ENCODE data around the gene SH3PXD2A.

The SH3PXD2A gene

DNA sequence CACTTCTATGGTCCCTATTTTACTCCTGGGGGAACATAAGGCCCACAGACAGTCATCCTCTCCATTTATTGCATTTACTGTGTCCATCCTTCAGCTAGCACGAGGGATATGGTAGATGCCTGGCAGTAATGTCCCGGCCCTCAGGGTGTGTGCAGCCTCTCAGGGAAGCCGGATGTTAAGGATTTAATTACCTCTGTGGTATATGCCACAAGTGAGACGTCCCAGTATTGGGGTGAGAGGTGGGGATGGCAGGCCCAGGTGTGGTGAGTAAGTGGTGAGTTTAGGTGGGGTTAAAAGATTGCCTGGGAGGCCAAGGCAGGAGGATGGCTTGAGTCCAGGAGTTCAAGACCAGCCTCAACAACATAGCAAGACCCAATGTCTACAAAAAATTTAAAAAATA is 144.9 kb downstream of the SH3PXD2A start:
- no peak for DNase-seq
- TF ChIP-seq POLR2A (IDR thresholded peaks at IDR 0.05; ENCODE audit: low read length) = no peak
- no peak for TF ChIP-seq GATA1 (IDR thresholded peaks at IDR 0.05; ENCODE audit: low read depth, low read length)

GRCh38 chr10:103709341-103709920 is 145.9 kb downstream of the SH3PXD2A start:
- TF ChIP-seq POLR2A (IDR thresholded peaks at IDR 0.05; ENCODE audit: low read length) = no peak
- TF ChIP-seq GATA1 (IDR thresholded peaks at IDR 0.05; ENCODE audit: low read depth, low read length) = no peak
- DNase-seq = no peak

DNA sequence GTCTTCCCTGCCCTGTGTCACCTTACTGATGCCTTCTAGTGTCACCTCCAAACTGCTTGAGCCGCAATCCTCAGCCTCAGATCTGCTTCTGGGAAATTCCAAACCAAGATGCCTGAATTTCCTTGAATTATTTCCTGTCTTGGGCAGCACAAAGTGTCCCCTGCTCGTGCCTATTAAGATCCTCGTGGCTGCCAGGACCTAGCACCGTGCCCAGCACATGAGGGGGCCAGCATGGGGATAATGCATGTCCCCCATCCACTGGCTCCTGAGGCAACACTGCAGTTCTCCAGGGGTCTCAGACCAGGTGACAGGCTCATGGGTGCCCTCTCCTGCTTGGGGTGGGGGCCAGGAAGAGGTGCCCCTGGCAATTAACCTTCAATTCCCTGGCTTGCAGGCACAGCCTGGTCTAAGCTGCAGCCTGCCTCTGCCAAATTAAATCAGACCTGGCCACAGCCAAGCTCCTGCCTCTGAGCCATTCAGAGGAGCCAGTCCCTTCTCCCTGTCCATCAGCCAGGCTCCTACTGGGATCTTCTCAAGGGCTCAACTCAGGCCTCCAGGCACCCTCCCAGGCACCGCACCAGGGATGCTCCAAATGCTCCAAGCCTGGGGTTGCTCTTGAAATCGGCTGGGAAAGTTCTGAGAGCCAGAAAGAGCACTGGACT is 146.6 kb downstream of the SH3PXD2A start:
- TF ChIP-seq POLR2A (IDR thresholded peaks at IDR 0.05; ENCODE audit: low read length) = no peak
- TF ChIP-seq GATA1 (IDR thresholded peaks at IDR 0.05; ENCODE audit: low read depth, low read length) = no peak
- no peak for DNase-seq

DNA sequence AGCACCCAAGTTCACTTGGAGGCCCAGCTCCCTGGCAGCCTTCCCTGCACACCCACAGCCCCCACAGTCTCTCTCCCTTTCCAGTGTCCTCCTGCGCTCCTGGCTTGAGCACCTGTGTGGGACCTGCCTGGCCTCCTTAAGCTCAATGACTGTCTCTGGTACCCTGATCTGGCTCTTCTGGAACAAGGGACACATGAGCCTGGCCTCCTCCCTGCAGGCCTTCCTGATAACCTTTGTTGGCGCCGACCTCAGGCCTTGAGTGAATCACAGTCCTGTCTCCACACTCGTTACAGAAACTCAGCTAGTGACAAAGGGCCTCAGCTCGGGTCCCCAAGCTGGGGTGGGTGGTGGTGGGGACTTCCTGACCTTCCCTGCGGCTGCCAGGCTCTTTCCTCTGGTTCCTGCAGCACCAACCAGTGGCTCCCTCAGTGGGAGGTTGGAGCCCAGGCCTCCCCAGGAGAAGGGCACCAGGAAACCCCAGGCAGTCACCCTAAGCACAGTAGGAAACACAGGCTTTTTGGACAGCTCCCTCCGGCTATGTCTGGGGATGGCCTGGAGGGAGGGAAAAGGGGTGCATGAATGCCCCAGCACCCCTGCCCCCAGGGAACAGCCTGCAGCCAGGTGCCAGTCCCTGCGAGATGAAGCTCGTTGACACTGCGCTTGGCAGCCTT is 147.3 kb downstream of the SH3PXD2A start:
- DNase-seq = no peak
- TF ChIP-seq GATA1 (IDR thresholded peaks at IDR 0.05; ENCODE audit: low read depth, low read length) (no peak), POLR2A (IDR thresholded peaks at IDR 0.05; ENCODE audit: low read length) (no peak)

- DNase-seq = no peak
- TF ChIP-seq POLR2A (IDR thresholded peaks at IDR 0.05; ENCODE audit: low read length) (no peak), GATA1 (IDR thresholded peaks at IDR 0.05; ENCODE audit: low read depth, low read length) (no peak)
Measured at GRCh38 chr10:103706762-103707161, 148.6 kb downstream of the SH3PXD2A start.

DNA sequence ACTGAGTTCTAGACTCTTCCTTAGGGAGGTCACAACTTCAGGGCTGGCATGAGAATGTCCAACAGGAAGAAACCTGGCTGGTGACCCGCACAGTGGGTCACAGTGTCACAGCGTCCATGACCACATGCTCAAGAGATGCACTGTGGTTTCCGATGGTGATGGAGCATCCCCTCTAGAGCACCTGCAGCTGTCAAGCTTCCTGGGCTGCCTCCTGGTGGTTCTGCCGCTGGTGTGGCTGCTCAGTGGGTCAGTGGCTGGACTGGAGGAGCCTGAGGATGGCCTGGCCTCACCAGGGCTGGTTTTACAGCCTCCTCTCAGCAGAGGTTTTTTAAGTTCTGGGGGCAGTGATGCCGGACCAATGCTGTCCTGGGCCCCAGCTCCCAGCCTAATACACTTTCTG is 149.3 kb downstream of the SH3PXD2A start:
- TF ChIP-seq GATA1 (IDR thresholded peaks at IDR 0.05; ENCODE audit: low read depth, low read length) (no peak), POLR2A (IDR thresholded peaks at IDR 0.05; ENCODE audit: low read length) (no peak)
- DNase-seq = no peak

GRCh38 chr10:103703941-103704919 is 151.1 kb downstream of the SH3PXD2A start:
- no peak for DNase-seq
- TF ChIP-seq GATA1 (IDR thresholded peaks at IDR 0.05; ENCODE audit: low read depth, low read length) (no peak), POLR2A (IDR thresholded peaks at IDR 0.05; ENCODE audit: low read length) (no peak)

- DNase-seq = no peak
- TF ChIP-seq GATA1 (IDR thresholded peaks at IDR 0.05; ENCODE audit: low read depth, low read length) (no peak), POLR2A (IDR thresholded peaks at IDR 0.05; ENCODE audit: low read length) (no peak)
Measured at GRCh38 chr10:103701380-103702222, 153.8 kb downstream of the SH3PXD2A start.

DNA sequence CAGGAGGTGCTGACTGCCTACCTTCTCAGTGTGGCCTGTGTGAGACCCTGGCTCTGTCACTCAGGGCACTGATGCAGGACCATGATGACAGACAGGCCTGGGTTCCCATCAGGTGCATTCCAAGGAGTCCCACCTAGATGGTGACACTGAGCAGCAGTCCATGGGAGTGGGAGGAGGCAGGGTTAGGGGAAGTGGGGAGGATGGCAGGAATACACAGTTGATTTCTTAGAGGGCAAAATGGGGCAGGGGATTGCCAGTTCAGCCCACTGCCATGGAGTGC is 155.0 kb downstream of the SH3PXD2A start:
- no peak for TF ChIP-seq POLR2A (IDR thresholded peaks at IDR 0.05; ENCODE audit: low read length)
- TF ChIP-seq GATA1 (IDR thresholded peaks at IDR 0.05; ENCODE audit: low read depth, low read length) = no peak
- no peak for DNase-seq

DNA sequence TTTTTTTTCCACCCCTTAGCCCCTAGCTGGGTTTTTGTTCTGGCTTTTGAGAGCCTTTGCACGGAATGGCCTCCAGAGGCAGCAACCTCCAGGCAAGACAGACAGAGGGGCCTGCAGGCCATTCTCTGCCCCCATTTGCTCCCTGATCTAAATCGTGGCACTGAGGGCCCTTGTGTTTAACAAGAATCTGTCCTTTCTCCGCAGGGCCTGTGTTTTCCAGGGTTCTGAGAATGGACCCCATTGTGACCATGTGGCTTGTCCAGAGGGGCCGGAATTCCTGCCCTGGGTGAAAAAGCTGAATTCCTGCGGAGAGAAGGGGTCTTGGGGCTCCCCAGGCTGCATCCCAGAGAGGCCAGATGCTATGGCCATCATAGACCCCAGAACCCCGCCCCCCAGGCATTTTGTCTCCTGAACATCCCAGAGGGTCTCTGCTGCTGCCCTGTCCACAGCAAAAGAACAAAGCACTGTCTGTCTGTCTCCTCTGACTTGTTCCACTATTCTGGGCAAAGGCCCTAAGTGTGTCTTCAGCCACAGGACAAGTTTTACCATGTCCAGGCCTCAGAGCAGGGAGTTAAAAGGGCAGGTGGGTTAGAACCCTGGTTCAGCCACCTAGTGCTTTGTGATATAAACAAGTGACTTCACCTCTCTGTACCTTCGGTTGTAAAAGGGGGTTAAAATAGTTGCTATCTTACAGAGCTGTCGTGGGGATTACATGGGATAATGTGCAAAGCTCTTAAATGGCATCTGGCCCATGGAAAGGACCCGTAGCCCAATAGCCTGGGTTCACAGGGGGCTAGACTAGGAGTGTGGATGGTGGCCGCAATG is 155.6 kb downstream of the SH3PXD2A start:
- TF ChIP-seq POLR2A (IDR thresholded peaks at IDR 0.05; ENCODE audit: low read length) = no peak
- DNase-seq = no peak

- TF ChIP-seq POLR2A (IDR thresholded peaks at IDR 0.05; ENCODE audit: low read length) (no peak), GATA1 (IDR thresholded peaks at IDR 0.05; ENCODE audit: low read depth, low read length) (no peak)
- DNase-seq = no peak
Measured at GRCh38 chr10:103698266-103698665, 157.1 kb downstream of the SH3PXD2A start.

DNA sequence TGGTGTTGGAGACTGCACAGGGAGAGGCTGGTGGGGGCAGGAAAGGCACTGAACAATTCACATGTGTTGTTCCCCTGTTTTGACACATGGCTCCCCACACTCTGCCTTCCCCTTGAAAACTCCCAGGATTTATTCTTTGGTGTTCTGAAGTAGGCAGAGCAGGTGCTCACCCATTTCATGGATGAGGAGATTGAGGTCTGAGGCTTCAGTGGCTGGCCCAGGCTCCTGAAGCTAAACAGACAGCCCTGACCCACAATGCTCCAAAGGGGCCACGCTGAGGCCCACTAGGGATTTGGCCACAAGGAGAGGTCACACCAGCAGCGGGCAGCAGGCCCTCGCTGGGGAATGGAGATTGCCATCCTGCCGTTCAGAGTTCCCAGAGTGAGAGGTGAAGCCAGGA is 157.6 kb downstream of the SH3PXD2A start:
- no peak for DNase-seq
- TF ChIP-seq GATA1 (IDR thresholded peaks at IDR 0.05; ENCODE audit: low read depth, low read length) (no peak), POLR2A (IDR thresholded peaks at IDR 0.05; ENCODE audit: low read length) (no peak)
